K562 (cell line): ENCODE measurements around the gene LDB2. TPM values are rescaled to one million over a fixed set of nuclear protein-coding genes. Genes with fewer than 3 reads are reported as not detected.

Experiments used
- BCOR ChIP-seq: fragments of 450-650 bp; IDR thresholded peaks from 2 replicates; pipeline ENCODE4 v1.6.1; 2016
- KLF6 ChIP-seq: fragments of 250-450 bp; sonication (Bioruptor Pico); IDR thresholded peaks from 2 replicates; pipeline ENCODE4 v1.4.0; 2020; ENCODE audit warnings: mild to moderate bottlenecking, moderate library complexity, borderline replicate concordance
- NEUROD1 ChIP-seq: fragments of 150-350 bp; IDR thresholded peaks from 2 replicates; pipeline ENCODE4 v1.6.1; 2014; ENCODE audit warnings: borderline replicate concordance, low read length, low read depth; ENCODE audit not compliant: partially characterized antibody
- PATZ1 ChIP-seq: fragments of 250-450 bp; sonication (Bioruptor Pico); IDR thresholded peaks from 2 replicates; pipeline ENCODE4 v1.5.0; 2020; ENCODE audit warnings: mild to moderate bottlenecking, borderline replicate concordance
- polyA plus RNA-seq, 8 experiments: library from polyadenylated mRNA; depleted of rRNA in 4 of 8; stranded (reverse) in 5 of 8; unstranded in 3 of 8; fragments of >200 nt; fragmentation: Nextera tagmentation in 2 of 8; fragmentation: Illumina TruSeq in 1 of 8; extraction: Ambion mirVana in 2 of 8; extraction: Trizol in 1 of 8; gene quantifications; 2 replicates each; pipeline versions ENCODE4 v1.2.1 to v1.2.3, GENCODE V29; 2011 to 2014; ENCODE audit warnings: inconsistent platforms in 1 of 8, missing spikeins in 1 of 8
- total RNA-seq, 7 experiments: library from RNA; depleted of rRNA in 6 of 7; stranded (reverse); fragments of >200 nt in 6 of 7; fragmentation: Illumina TruSeq in 2 of 7; extraction: Trizol in 2 of 7; gene quantifications; 2 replicates each; pipeline versions ENCODE4 v1.2.1 to v1.2.3, GENCODE V29; 2011 to 2021; ENCODE audit warnings: low replicate concordance in 1 of 7
- TF ChIP-seq, protein P1 (sequence below), 2 experiments: fragments of 450-650 bp; formaldehyde crosslinking in 1 of 2; IDR thresholded peaks; 2 replicates each; pipeline versions ENCODE4 v1.4.0 to v1.6.1; 2014 to 2020; ENCODE audit warnings: mild to moderate bottlenecking in 2 of 2, borderline replicate concordance in 1 of 2, low read depth in 1 of 2
- TF ChIP-seq, protein P2 (sequence below): sonication (generic); formaldehyde crosslinking; IDR thresholded peaks from 2 replicates; pipeline ENCODE4 v1.8.0; 2022; ENCODE audit warnings: mild to moderate bottlenecking, missing genetic modification reagents

Gene LDB2
- total and polyA plus RNA-seq, 9 of the 15 experiments (the other 6 are each of a cell fraction or from before 2014, with no cell fraction given), result 0.10 to 0.20 TPM; not detected in 7

- TF ChIP-seq NEUROD1, result no peak
- TF ChIP-seq PATZ1, result no peak
- no peak for TF ChIP-seq BCOR
- TF ChIP-seq, protein P1, sequence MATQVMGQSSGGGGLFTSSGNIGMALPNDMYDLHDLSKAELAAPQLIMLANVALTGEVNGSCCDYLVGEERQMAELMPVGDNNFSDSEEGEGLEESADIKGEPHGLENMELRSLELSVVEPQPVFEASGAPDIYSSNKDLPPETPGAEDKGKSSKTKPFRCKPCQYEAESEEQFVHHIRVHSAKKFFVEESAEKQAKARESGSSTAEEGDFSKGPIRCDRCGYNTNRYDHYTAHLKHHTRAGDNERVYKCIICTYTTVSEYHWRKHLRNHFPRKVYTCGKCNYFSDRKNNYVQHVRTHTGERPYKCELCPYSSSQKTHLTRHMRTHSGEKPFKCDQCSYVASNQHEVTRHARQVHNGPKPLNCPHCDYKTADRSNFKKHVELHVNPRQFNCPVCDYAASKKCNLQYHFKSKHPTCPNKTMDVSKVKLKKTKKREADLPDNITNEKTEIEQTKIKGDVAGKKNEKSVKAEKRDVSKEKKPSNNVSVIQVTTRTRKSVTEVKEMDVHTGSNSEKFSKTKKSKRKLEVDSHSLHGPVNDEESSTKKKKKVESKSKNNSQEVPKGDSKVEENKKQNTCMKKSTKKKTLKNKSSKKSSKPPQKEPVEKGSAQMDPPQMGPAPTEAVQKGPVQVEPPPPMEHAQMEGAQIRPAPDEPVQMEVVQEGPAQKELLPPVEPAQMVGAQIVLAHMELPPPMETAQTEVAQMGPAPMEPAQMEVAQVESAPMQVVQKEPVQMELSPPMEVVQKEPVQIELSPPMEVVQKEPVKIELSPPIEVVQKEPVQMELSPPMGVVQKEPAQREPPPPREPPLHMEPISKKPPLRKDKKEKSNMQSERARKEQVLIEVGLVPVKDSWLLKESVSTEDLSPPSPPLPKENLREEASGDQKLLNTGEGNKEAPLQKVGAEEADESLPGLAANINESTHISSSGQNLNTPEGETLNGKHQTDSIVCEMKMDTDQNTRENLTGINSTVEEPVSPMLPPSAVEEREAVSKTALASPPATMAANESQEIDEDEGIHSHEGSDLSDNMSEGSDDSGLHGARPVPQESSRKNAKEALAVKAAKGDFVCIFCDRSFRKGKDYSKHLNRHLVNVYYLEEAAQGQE (IDR thresholded peaks at IDR 0.05; ENCODE audit: borderline replicate concordance), result no peak
- TF ChIP-seq, protein P1 (CRISPR knock-in tag; IDR thresholded peaks at IDR 0.05; ENCODE audit: low read depth), result no peak
- TF ChIP-seq, protein P2, sequence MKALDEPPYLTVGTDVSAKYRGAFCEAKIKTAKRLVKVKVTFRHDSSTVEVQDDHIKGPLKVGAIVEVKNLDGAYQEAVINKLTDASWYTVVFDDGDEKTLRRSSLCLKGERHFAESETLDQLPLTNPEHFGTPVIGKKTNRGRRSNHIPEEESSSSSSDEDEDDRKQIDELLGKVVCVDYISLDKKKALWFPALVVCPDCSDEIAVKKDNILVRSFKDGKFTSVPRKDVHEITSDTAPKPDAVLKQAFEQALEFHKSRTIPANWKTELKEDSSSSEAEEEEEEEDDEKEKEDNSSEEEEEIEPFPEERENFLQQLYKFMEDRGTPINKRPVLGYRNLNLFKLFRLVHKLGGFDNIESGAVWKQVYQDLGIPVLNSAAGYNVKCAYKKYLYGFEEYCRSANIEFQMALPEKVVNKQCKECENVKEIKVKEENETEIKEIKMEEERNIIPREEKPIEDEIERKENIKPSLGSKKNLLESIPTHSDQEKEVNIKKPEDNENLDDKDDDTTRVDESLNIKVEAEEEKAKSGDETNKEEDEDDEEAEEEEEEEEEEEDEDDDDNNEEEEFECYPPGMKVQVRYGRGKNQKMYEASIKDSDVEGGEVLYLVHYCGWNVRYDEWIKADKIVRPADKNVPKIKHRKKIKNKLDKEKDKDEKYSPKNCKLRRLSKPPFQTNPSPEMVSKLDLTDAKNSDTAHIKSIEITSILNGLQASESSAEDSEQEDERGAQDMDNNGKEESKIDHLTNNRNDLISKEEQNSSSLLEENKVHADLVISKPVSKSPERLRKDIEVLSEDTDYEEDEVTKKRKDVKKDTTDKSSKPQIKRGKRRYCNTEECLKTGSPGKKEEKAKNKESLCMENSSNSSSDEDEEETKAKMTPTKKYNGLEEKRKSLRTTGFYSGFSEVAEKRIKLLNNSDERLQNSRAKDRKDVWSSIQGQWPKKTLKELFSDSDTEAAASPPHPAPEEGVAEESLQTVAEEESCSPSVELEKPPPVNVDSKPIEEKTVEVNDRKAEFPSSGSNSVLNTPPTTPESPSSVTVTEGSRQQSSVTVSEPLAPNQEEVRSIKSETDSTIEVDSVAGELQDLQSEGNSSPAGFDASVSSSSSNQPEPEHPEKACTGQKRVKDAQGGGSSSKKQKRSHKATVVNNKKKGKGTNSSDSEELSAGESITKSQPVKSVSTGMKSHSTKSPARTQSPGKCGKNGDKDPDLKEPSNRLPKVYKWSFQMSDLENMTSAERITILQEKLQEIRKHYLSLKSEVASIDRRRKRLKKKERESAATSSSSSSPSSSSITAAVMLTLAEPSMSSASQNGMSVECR (CRISPR knock-in tag), result no peak
- no peak for TF ChIP-seq KLF6
- TF ChIP-seq, all 486 proteins: peak for 0
These were observed 418.4 kb downstream of the LDB2 start (continued) for GRCh38 chr4:16480011-16480410.
